COR-L47 (cell line): Measurements from ENCODE around the gene APOM.

Experiments
- DNase-seq: peaks from one replicate; lab custom pipeline; 2025; lab: John Stamatoyannopoulos, UW

Gene APOM

DNA sequence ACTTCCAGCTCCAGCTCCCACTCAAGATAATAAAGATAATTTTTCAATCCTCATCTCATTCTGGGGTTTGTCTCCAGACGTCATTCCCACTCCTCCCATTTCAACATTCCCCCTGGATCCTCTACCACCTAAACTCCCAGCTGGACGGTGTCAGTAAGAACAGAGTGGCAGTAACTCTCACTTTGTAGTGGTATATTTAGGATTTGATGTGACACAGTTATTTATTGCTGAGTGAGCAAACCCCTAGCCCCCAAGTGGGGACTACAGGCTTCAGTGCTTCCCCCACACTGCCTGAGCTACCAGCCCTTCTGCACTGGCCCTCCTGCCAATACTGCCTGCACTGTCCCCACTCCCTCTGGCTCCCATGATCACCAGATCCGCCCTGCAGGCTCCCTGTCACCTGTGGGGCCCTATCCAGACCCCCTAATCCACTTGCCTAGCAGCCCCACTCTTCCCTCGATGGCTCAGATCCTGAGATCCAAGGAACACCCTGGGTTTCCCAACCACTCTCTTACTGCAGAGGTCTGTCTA, 2.5 kb downstream of the APOM start:
- no peak for DNase-seq

DNA sequence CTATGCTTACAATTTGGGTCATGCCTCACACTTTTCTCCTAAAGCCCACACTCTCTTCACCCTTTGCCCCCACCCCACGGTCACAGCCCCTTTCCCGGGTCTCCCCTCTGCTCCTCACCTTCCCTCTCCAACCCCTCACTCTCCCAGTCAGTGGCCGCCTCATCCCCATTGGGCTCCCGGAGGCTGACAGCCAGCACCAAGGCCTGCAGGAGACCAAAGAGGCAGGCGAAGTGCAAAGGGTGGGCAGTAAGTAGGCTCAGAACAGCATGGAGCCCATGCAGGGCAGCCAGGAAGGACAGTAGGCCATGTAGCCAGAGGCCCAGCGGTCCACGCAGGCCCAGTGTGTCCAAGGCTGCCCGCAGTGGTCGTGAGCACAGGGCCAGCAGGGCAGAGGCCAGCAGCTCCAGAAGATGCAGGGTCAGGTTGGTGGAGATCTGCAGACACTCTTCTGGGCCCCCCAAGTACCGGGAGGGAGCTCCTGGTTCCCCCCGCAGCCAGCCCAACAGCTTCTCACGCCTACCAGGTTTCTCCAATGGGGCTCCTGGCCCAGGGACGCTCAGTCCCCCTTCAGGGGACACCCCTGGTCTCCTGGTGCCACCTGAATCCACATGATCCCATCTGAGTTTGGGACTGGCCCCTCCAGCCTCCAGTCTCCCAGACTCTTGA, 3.4 kb downstream of the APOM start:
- no peak for DNase-seq

DNA sequence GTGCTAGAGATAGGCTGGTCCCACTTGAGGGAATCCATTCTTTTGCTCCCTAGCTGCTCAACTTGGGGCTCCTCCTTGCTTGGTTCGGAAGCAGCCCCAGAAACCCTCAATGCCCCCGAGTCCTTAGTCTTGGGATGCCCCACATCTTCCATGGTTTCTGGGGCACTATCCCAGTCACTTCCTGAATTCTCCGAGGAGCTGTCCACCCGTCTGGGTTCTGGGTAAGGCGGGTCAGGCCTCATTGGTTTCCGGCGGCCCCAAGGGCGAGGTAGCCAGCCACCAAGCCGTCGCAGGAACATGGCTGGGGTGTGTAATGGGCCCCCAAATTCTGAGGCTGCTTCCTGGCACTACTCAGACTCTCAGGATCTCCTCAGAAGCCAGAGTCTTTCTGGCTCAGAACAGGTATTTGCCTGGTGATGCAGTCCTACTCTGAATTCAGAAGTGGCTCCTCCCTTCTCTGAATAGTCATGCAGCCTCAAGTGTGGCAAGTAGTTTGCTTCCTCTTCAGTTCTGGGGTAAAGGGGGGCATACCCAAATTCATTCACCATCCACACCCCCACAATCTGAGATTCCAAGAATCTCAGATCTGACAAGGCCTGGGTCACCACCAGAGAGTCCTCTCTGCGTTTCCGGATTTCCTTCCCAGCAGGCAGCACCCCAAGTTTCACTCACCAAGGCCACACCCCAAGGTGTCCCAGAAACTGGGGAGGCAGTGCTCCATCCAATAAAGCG, 4.1 kb downstream of the APOM start:
- DNase-seq, result no peak

DNA sequence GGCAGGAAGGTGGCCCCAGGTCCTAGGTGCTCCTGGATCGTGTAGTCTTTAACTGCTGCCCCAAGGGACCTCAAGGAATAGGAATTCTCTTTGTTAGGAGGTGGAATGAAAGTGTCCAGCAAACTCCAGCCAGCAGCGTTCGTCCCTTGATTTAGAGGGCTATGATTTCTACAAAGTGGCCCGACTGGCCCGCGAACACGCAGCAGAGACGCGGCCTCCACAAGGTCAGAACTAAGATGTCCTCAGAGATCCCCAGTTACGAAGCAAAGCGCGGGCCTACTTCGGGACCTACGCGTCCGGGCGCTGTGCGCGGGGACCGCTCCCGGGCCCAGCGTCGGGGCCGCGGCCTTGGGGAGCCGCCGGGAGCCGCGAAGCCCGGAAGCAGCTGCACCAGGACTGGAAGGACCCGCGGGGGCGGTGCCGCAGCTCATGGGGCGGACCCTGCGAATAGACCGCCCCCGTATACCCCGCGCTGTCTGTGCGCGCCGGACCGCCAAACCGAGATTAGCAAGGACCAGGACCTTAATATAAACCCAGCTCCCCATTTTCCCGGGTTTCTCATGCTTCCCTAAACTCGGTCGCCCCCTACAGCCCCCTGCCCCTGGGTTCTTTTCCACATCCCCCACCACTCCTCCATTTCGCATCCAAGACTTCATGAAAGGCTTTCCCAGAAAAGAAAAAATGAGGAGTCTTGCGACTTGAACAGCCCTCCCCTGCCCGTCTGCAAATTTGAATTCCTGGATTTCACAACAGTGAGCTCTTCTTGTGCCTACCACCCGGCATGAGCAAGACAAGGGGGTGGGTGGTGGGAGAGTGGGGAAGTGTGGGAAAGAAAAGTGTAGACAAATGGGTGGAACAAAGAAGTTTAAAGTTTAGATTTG, 4.9 kb downstream of the APOM start, which contains the start of gene C6orf47:
TSS of gene C6orf47 (minus strand) at position 398 of the 881 bp plus-strand sequence. CDS start 831 bp downstream, outside the sequence.
- peak; percentile 74 for DNase-seq

DNA sequence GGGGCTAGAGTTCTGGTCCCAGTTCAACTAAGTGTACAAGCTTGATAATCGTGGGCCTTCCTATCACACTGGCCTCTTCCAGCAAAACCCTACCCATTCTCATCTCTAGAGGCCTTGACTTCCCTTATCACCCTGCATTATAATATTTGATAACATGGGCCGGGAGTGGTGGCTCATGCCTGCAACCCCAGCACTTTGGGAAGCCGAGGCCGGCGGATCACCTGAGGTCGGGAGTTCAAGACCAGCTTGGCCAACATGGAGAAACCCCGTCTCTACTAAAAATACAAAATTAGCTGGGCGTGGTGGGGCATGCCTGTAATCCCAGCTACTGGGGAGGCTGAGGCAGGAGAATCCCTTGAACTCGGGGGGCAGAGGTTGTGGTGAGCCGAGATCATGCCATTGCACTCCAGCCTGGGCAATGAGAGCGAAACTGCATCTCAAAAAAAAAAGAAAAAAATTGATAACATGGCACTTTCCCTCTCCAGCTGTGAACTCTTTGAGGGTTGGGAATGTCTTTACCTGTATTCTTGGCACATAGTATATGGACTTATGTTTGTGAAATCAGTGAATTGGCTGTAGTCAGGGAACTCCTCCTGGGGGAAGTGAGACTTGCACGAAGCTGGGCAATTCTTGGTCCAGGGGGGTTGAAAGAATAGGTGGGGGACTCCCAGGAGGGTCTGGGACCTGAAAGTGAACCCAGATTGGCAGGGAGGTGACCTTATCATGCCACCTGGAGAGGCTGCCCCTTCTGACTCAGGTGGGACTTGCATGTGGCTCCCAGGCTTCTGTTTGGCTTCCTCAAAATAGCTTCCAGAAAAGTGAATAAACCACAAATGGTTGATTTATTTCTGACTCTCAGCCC, 5.8 kb downstream of the APOM start:
- no peak for DNase-seq

DNA sequence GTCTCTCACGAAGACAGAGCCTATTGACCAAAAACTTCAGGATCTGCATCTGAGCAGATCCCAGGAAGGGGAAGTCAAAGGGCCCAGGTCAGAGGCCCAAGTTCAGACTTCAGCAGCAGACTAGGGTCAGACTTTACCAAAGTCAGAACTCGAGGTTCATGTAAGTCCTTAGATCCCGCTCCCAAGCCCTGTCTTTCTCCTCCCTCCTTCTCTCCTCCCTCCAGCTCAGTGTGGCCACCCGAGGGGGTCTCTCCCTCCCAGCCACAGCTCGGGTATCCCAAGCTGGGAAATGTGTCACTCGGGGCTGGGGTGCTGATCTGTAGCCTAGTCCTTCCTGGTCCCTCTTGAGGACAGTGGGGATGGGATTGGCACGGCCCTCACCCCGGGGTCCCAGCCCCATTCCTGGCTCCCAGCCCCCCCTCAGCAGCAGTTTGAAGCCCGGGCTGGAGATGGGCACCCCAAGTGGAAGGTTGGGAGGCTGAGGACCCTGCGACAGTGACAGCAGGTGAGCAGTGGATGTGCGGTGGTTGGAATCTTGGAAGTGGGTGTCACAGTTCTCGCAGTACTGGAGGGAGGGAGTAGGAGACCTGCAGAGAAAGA, 6.5 kb downstream of the APOM start:
- no peak for DNase-seq

DNA sequence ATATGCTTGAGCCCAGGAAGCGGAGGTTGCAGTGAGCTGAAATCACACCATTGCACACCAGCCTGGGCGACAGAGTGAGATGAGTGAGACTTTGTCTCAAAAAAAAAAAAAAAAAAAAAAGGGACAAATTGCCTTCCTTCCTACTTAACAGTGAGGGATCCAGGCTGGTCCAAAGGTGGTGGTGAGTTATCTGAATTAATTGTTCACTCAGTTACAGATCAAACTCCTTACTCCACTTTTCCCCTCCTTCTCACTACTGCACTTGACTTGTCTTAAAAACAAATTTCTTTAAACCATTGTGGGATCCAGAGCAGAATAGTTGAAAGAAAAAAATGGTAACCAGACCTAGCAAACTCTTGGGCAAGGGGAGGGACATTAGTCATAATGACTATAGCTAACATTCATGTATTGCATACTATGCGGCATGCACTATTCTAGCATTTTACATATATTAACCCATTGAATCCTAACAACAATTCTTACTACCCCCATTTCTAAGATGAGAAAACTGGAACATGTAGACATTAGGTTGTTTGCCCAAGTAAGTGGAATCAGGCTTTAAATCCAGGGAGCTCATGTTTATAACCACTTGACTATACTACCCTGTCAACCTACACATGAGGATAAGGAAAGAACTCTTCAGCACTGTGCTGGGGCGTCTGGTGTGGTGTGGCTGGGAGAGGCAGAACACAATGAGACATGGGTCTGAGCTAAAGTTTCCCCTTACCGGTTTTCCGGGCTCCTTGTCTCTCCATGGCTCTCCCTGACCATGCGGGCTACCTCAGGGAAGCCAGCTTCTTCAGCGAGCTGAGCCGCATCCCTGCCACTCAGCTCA, 7.6 kb downstream of the APOM start:
- DNase-seq, result no peak

DNA sequence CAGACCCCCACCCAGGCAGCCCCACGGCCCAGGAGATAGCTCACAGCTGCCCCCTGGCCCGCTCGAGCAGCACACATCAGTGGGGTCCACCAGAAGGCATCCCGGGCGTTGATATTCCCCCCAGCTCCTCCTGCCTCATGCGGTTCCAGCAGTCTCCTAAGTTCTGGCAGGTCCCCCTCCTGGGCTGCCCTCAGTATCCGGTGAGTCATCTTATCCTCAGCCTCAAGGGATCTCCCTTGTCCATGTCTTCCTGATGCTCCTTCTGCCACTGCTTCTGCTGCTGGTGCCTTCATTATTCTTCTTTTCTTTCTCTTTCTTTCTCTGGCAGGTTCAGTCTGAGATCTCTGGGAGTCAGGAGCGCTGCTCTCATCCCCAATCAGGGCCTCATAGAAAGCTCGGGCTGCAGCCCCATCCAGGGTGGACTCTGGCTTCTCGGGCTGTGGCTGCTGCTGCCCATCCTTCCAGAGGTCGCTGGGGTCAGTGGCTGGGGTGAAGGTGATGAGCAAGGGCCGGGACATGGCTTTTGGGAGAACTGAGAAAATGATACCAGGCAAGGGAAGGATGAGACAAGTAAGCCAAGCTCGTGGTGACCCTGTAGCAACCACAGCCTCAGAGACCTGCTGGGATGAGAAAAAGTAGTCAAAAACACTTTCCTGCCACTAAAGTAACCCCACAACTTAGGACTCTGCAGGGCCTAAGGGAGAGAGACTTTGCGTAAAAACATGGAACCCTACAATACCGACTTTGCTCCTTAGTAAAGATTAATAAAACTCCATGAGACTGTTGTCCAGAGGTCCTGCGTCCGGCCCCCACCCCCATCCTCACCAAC, 8.5 kb downstream of the APOM start:
- DNase-seq, result no peak

DNA sequence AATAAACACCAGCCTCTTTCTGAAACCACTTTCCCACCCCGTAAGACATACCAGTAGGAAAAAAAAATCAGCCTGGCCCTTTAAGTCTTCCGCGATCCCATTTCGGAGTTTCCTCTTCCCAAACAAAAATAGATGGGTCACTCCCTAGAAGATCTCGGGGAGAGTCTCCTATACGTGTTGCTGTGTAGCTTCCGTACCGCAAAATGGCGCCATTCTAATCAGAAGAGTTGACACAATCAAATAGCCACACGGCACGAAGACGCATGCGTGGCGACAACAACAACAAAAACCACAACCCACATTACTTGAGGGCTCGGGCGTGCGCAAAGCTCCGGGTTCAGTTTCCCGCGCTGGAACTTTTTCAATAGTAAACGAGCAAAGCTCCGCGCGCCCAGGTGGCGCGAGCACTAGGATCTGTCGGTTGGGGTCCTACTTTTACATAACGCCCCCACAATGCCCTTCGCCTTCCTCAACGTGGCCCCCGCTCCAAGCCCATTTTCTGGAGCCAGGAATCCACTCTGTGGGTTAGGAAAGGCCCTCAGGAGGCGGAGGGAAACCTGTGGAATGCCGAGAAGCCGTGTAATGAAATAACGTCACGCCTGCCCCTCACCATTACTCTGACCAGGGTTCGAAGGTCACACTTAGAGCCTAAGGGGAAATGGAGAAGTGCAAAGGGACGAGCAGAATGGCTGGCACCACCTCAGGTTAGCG, 9.3 kb downstream of the APOM start, which contains the start of gene GPANK1:
TSS of gene GPANK1 (minus strand) at position 208 of the 711 bp plus-strand sequence. CDS start 519 bp downstream, outside the sequence.
- DNase-seq, result peak; percentile 90

DNA sequence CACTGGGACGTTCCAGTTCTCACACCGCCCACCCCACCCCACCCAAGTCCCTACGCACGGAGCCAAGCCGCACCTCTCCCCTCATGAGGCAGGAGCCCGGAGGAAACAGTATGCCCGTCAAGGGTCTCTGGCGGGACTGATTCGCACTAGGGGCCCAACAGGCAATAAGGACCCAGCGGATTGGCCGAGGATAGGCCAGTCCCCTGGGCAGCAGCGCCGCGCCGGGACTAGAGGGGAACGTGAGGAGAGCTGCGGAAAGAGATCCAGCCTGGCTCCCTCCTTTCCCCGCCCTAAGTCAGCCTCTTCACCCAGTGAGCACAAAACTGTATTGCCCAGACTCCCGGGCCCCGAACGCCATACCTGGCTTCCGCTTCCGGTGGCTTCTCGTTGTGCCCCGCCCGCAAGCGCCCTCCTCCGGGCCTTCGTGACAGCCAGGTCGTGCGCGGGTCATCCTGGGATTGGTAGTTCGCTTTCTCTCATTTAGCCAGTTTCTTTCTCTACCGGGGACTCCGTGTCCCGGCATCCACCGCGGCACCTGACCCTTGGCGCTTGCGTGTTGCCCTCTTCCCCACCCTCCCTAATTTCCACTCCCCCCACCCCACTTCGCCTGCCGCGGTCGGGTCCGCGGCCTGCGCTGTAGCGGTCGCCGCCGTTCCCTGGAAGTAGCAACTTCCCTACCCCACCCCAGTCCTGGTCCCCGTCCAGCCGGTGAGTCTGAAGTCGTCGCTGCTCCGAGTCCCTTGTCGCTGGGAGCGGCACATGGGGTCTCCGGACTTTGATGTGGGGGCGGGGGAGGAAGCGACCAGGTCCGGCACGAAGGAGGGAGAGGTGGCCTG, 10.0 kb downstream of the APOM start, which contains the start of gene CSNK2B:
TSS of gene CSNK2B (plus strand) at position 580 of the 836 bp plus-strand sequence. CDS start 752 bp downstream, outside the sequence.
- peak; percentile 96 for DNase-seq

DNA sequence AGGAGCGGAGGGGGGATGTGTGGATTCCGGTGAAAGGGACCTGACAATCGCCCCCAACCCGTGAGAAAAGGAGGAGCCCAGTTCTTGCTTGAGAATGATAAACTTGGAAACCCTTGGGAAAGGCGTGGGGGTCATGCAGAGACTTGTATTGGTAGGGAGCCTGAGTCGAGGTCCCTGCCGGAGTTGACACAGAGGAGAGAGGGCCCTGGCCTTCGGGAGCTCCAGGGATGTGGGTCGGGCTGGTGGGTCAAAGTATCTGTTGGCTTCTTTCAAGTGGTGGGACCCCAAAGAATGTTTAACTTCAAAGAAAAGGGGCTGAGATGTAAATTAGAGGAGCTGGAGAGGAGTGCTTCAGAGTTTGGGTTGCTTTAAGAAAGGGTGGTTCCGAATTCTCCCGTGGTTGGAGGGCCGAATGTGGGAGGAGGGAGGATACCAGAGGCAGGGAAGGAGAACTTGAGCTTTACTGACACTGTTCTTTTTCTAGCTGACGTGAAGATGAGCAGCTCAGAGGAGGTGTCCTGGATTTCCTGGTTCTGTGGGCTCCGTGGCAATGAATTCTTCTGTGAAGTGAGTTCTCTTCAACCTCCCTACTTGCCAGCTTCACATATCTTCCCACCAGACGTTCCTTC, 10.8 kb downstream of the APOM start:
- DNase-seq, result no peak

DNA sequence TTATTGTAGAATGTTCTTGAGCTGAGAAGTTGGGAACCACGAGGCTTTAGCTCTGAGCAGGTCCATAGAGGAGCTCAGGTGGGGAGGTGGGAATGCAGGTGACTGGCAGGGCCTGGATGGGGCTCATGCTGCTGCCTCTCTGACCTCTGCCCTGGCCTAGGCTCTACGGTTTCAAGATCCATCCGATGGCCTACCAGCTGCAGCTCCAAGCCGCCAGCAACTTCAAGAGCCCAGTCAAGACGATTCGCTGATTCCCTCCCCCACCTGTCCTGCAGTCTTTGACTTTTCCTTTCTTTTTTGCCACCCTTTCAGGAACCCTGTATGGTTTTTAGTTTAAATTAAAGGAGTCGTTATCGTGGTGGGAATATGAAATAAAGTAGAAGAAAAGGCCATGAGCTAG, 14.0 kb downstream of the APOM start, which contains the start of gene LY6G5B:
TSS of gene LY6G5B (plus strand) at position 301 of the 400 bp plus-strand sequence. CDS start 975 bp downstream, outside the sequence.
- DNase-seq, result no peak

DNA sequence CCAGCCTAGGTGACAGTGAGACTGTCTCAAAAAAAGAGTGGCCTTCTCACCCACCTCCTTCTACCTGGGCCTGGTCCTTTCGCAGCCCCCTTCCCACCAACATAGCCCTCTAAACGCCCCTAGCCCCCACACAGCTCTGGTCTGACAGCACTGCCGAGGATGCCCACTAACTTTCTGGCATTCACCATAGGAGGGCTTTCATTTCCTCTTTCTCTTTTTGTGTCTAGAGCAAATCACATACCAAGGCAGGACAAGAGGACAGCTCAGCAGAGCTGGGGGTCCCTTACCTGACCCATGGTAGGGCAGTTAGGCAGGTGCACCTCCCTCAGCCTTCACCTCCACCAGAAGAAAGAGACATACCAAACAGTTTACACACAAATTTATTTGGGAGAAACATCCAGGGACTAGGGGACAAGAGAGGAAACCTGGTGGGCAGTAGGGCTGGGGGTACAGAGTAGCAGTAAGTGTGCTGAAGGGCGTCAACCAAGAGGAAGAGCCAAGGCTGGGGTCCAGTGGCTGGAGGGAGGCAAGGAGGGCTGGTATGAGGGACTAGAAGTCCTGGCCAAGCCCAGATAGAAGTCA, 20.7 kb downstream of the APOM start:
- DNase-seq, result no peak

DNA sequence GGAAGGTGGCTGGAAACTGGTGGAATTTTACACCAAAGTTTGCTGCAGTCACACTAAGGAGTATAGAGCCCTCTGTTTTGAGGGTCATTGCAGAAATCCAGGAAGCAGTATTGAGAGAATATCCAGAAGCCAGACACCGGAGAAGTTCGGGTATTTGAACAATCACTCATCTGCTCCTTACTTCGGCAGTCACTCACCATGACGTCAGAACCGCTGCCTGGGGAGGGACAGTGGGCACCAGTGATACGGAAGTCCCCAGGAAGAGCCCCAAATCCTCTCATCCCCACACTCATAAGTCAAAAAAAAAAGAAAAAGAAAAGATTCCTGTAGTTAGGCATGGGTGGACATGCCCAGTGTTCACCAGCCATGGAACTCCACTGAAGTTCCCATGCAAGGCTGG, 21.2 kb downstream of the APOM start:
- DNase-seq, result no peak

DNA sequence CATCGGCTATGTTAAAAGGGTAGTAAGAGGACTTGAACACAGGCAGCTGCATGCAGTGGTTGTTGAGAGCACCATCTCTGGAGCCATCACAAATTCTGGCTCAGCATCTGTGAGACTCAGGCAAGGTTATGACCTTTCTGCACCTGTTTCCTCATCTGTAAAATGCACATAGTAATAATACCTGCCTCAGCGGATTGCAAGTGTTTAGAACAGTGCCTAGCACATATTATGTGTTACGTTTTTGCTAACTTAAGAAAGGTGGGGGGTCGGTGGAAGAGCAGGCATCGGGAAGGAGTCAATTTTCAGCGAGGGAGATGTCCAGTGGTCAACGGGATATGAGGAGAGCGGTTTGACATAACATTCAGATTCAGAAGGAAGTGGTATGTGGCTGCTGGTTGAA, 22.3 kb downstream of the APOM start:
- DNase-seq, result no peak
